PC-3 (cell line): Measurements from ENCODE around the gene DISP3.

Experiments
- EZH2 ChIP-seq: fragments of 300-600 bp; sonication (generic); IDR thresholded peaks from one replicate; pipeline ENCODE4 v1.6.1; 2017; ENCODE audit warnings: antibody characterized with exemption, mild to moderate bottlenecking, low read length; ENCODE audit not compliant: unreplicated experiment
- EZH2phosphoT487 ChIP-seq: fragments of 300-600 bp; sonication (generic); IDR thresholded peaks from 2 replicates; pipeline ENCODE4 v1.6.1; 2018; ENCODE audit warnings: mild to moderate bottlenecking, antibody characterized with exemption, low read length, borderline replicate concordance
- TF ChIP-seq, protein P1 (sequence below): fragments of 300-600 bp; sonication (generic); conservative IDR thresholded peaks from 2 replicates; pipeline ENCODE4 v1.5.1; 2017; ENCODE audit warnings: antibody characterized with exemption, low read depth, mild to moderate bottlenecking, low read length

DNA sequence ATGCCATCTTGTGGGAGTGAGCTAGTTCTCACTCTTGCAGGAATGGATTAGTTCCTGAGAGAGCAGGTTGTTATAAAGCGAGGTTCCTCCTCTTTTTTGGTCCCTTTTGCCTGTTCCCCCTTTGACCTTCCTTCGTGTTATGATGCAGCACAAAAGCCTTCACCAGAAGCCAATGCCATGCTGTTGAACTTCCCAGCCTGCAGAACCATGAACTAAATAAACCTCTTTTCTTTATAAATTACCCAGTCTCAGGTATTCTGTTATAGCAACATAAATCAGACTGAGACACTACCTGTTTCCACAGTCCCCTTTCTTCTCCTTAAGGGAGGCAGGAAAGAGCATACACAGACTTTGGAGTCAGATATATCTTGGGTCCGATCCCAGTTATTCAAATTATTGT lies 25.6 kb downstream of the DISP3 start:
- TF ChIP-seq, protein P1, sequence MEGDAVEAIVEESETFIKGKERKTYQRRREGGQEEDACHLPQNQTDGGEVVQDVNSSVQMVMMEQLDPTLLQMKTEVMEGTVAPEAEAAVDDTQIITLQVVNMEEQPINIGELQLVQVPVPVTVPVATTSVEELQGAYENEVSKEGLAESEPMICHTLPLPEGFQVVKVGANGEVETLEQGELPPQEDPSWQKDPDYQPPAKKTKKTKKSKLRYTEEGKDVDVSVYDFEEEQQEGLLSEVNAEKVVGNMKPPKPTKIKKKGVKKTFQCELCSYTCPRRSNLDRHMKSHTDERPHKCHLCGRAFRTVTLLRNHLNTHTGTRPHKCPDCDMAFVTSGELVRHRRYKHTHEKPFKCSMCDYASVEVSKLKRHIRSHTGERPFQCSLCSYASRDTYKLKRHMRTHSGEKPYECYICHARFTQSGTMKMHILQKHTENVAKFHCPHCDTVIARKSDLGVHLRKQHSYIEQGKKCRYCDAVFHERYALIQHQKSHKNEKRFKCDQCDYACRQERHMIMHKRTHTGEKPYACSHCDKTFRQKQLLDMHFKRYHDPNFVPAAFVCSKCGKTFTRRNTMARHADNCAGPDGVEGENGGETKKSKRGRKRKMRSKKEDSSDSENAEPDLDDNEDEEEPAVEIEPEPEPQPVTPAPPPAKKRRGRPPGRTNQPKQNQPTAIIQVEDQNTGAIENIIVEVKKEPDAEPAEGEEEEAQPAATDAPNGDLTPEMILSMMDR, result no peak
- TF ChIP-seq EZH2phosphoT487, result no peak
- TF ChIP-seq EZH2, result no peak
